Testis (tissue), 3 donors: ENCODE measurements around the gene MAN1A2. TPM values are rescaled to one million over a fixed set of nuclear protein-coding genes. Genes with fewer than 3 reads are reported as not detected.

Experiments used
- DNase-seq: peaks from one replicate; pipeline ENCODE4 v3.0.0-alpha.2; 2019
- H3K27ac ChIP-seq, 2 donors: fragments of 200-600 bp; sonication (generic); one replicate each; pipeline ENCODE4 v1.5.1; 2019
- H3K27me3 ChIP-seq: fragments of 200-600 bp; sonication (generic); one replicate; pipeline ENCODE4 v1.5.1; 2019
- H3K36me3 ChIP-seq: fragments of 200-600 bp; sonication (generic); one replicate; pipeline ENCODE4 v1.5.1; 2017; ENCODE audit warnings: low read depth; ENCODE audit errors: missing control alignments
- H3K4me1 ChIP-seq: fragments of 200-600 bp; sonication (generic); one replicate; pipeline ENCODE4 v1.5.1; 2019
- H3K4me3 ChIP-seq, 2 donors: fragments of 200-600 bp; sonication (generic); one replicate each; pipeline ENCODE4 v1.5.1; 2017 to 2019
- H3K9me3 ChIP-seq: fragments of 200-600 bp; sonication (generic); one replicate; pipeline ENCODE4 v1.5.1; 2017
- CTCF ChIP-seq, 3 experiments: fragments of 450-650 bp in 2 of 3; fragments of 200-600 bp in 1 of 3; sonication (generic) in 1 of 3; IDR thresholded peaks; one replicate each; pipeline ENCODE4 v1.5.1; 2016 to 2019; ENCODE audit warnings: antibody characterized with exemption in 3 of 3, mild to moderate bottlenecking in 2 of 3, moderate library complexity in 1 of 3
- POLR2A ChIP-seq: fragments of 450-650 bp; IDR thresholded peaks from one replicate; pipeline ENCODE4 v1.6.1; 2017; ENCODE audit warnings: antibody characterized with exemption, mild to moderate bottlenecking, moderate library complexity
- WGBS, 2 donors: methylation state at CpG; one replicate each; pipeline ENCODE4 v1.1.5; 2018; 5-methylcytosine and 5-hydroxymethylcytosine counted together
- intact Hi-C: fragments of 100-400 bp; cut with DNase I; formaldehyde crosslinking; loops from one replicate; pipeline ENCODE4 v1.15.1; 2023; ENCODE audit warnings: low total_unique reads
- polyA plus RNA-seq: library from polyadenylated mRNA; stranded (reverse); fragments of 350-450 nt; fragmentation: Illumina TruSeq; extraction: RNeasy Lipid Tissue Mini Kit (QIAGEN cat#74804); gene quantifications from one replicate; pipeline ENCODE4 v1.2.3, GENCODE V29; 2014; ENCODE audit warnings: low read depth, low replicate concordance; ENCODE audit not compliant: insufficient read depth
- total RNA-seq, 2 donors: library from RNA; depleted of rRNA; stranded (reverse); fragments of >200 nt; gene quantifications; one replicate each; pipeline ENCODE4 v1.2.3, GENCODE V29; 2016

MAN1A2 gene
- total and polyA plus RNA-seq, 3 donors from 2014 or later = 15.0 to 69.5 (median 64.3) TPM

- Histone ChIP-seq H3K27ac (no peak overlapping the region), H3K27me3 (no peaks in the 10 kb centered on the region), H3K9me3 (no peaks in the 10 kb centered on the region), H3K4me3 (no peak overlapping the region), H3K4me1 (no peaks in the 10 kb centered on the region), H3K36me3 (no peaks in the 10 kb centered on the region)
- TF ChIP-seq POLR2A (no peak), CTCF (IDR thresholded peaks at IDR 0.05) (no peak)
- 81 to 82% methylated on average over 6 of the region's 6 CpGs for WGBS, 2 donors
- intact Hi-C loops = loop anchor here (10.0 kb wide), 1 partner anchor 219 kb away; no protein-coding TSS in a partner anchor
- DNase-seq = no peak
Measured at GRCh38 chr1:117535821-117536220, 168.6 kb downstream of the MAN1A2 start.

- H3K27ac ChIP-seq = no peak overlapping the region
- no peak overlapping the region for H3K4me3 ChIP-seq
- no peaks in the 10 kb centered on the region for H3K27me3 ChIP-seq
- intact Hi-C loops = loop anchor here (10.0 kb wide), 1 partner anchor 217 kb away; no protein-coding TSS in a partner anchor
- TF ChIP-seq CTCF (IDR thresholded peaks at IDR 0.05) = no peak
- TF ChIP-seq POLR2A = no peak
- H3K36me3 ChIP-seq = no peaks in the 10 kb centered on the region
- H3K4me1 ChIP-seq = no peaks in the 10 kb centered on the region
- 55 to 62% methylated on average over 10 of the region's 10 CpGs for WGBS, 2 donors
- DNase-seq = no peak
- no peaks in the 10 kb centered on the region for H3K9me3 ChIP-seq
Measured at GRCh38 chr1:117537291-117537920, 170.2 kb downstream of the MAN1A2 start.

GRCh38 chr1:117540532-117540931 lies 173.3 kb downstream of the MAN1A2 start:
- intact Hi-C loops = no loop called here
- Histone ChIP-seq H3K4me1 (no peaks in the 10 kb centered on the region), H3K4me3 (no peak overlapping the region), H3K9me3 (no peaks in the 10 kb centered on the region), H3K27me3 (no peaks in the 10 kb centered on the region), H3K27ac (no peak overlapping the region), H3K36me3 (no peaks in the 10 kb centered on the region)
- TF ChIP-seq POLR2A = no peak
- TF ChIP-seq CTCF (IDR thresholded peaks at IDR 0.05) = no peak
- 89 to 94% methylated on average over 6 of the region's 6 CpGs for WGBS, 2 donors
- no peak for DNase-seq

- intact Hi-C loops = no loop called here
- Histone ChIP-seq H3K4me3 (no peak overlapping the region), H3K9me3 (no peaks in the 10 kb centered on the region), H3K27ac (no peak overlapping the region), H3K4me1 (no peaks in the 10 kb centered on the region), H3K27me3 (no peaks in the 10 kb centered on the region), H3K36me3 (no peaks in the 10 kb centered on the region)
- DNase-seq = no peak
- 87 to 90% methylated on average over 3 to 5 of the region's 5 CpGs for WGBS, 2 donors
- no peak for TF ChIP-seq CTCF (IDR thresholded peaks at IDR 0.05)
- no peak for TF ChIP-seq POLR2A
Measured at GRCh38 chr1:117541003-117541402, 173.8 kb downstream of the MAN1A2 start.

GRCh38 chr1:117541585-117541984 lies 174.3 kb downstream of the MAN1A2 start:
- TF ChIP-seq POLR2A (no peak), CTCF (IDR thresholded peaks at IDR 0.05) (no peak)
- H3K36me3 ChIP-seq = no peaks in the 10 kb centered on the region
- H3K27ac ChIP-seq = no peak overlapping the region
- intact Hi-C loops = no loop called here
- H3K9me3 ChIP-seq = no peaks in the 10 kb centered on the region
- H3K27me3 ChIP-seq = no peaks in the 10 kb centered on the region
- 80 to 84% methylated on average over 4 to 5 of the region's 5 CpGs for WGBS, 2 donors
- DNase-seq = no peak
- no peaks in the 10 kb centered on the region for H3K4me1 ChIP-seq
- no peak overlapping the region for H3K4me3 ChIP-seq
